HepG2 (cell line): ENCODE measurements around the gene EPX. TPM values are rescaled to one million over a fixed set of nuclear protein-coding genes. Genes with fewer than 3 reads are reported as not detected.

Experiments used
- ATAC-seq: fragments of 200-7000 bp; cut with Tn5 transposase; 3 replicates; pipeline ENCODE4 v1.9.1; 2020; ENCODE audit warnings: mild to moderate bottlenecking, moderate library complexity
- BruUV-seq: library from RNA; stranded (reverse); fragments of 400-500 nt; replicated peaks from 2 replicates; lab custom pipeline; 2021; lab: Mats Ljungman, UMichigan
- CTCF ChIA-PET: fragments of 300-600 bp; formaldehyde crosslinking; extraction: SDS; loops from one replicate; lab custom pipeline; 2021; ENCODE audit warnings: low total read pairs, inconsistent platforms, low intra/inter-chr PET ratio; lab: Yijun Ruan, JAX
- POLR2A ChIA-PET: fragments of 350-600 bp; sonication (Branson Sonifier 250); formaldehyde crosslinking; loops from one replicate; lab custom pipeline; 2020; ENCODE audit warnings: antibody characterized with exemption, inconsistent platforms; lab: Yijun Ruan, JAX
- DNase-seq: peaks from one replicate; pipeline ENCODE4 v3.0.0-alpha.2; 2015; ENCODE audit warnings: low spot score
- FAIRE-seq: peaks from 3 replicates; lab custom pipeline; 2011; peaks lifted over from hg19 to GRCh38; lab: Jason Lieb, UNC
- H2AFZ ChIP-seq: one replicate; pipeline ENCODE4 v1.6.1; 2011; ENCODE audit warnings: low read length, inconsistent platforms
- H3K27ac ChIP-seq: fragments of 300-600 bp; 3 replicates; pipeline ENCODE4 v1.8.0; 2011; ENCODE audit warnings: mixed run types, mild to moderate bottlenecking, mixed read lengths, low read length, inconsistent platforms; ENCODE audit not compliant: insufficient read depth; ENCODE audit errors: extremely low read length
- H3K27me3 ChIP-seq, 2 experiments: fragments of 200-600 bp in 1 of 2; 2 replicates in 1 of 2; 3 replicates in 1 of 2; pipeline versions ENCODE4 v1.6.0 to v1.8.0; 2011; ENCODE audit warnings: low read length in 2 of 2, mild to moderate bottlenecking in 2 of 2, moderate library complexity in 2 of 2, inconsistent platforms in 1 of 2; ENCODE audit not compliant: insufficient read depth in 2 of 2, control insufficient read depth in 1 of 2
- H3K36me3 ChIP-seq, 2 experiments: fragments of 200-600 bp in 1 of 2; replicated peaks in 1 of 2; 2 replicates in 1 of 2; 3 replicates in 1 of 2; pipeline versions ENCODE4 v1.5.1 to v1.8.0; 2011; ENCODE audit warnings: low read length in 2 of 2, inconsistent platforms in 1 of 2; ENCODE audit not compliant: insufficient read depth in 2 of 2, control insufficient read depth in 1 of 2
- H3K4me1 ChIP-seq: 2 replicates; pipeline ENCODE4 v1.5.1; 2012; ENCODE audit warnings: low read length, inconsistent platforms; ENCODE audit not compliant: insufficient read depth
- H3K4me2 ChIP-seq: 2 replicates; pipeline ENCODE4 v1.6.0; 2011; ENCODE audit warnings: low read depth, low read length, inconsistent platforms
- H3K4me3 ChIP-seq, 3 experiments: fragments of 200-600 bp in 1 of 3; sonication (generic), shearing (Covaris generic) in 1 of 3; replicated peaks in 1 of 3; 2 replicates each; pipeline ENCODE4 v1.5.1; 2011 to 2016; ENCODE audit warnings: low read length in 3 of 3, inconsistent platforms in 2 of 3, low read depth in 2 of 3, mild to moderate bottlenecking in 2 of 3, control low read depth in 1 of 3, mixed read lengths in 1 of 3; ENCODE audit not compliant: insufficient read depth in 1 of 3
- H3K79me2 ChIP-seq: one replicate; pipeline ENCODE4 v1.6.1; 2011; ENCODE audit warnings: low read length, inconsistent platforms; ENCODE audit not compliant: insufficient read depth
- H3K9ac ChIP-seq: 2 replicates; pipeline ENCODE4 v1.6.0; 2011; ENCODE audit warnings: mild to moderate bottlenecking, low read depth, low read length, inconsistent platforms; ENCODE audit not compliant: insufficient read depth
- H3K9me3 ChIP-seq: 2 replicates; pipeline ENCODE4 v1.5.1; 2012; ENCODE audit warnings: mild to moderate bottlenecking, low read length
- H4K20me1 ChIP-seq: 2 replicates; pipeline ENCODE4 v1.6.0; 2011; ENCODE audit warnings: inconsistent platforms, mild to moderate bottlenecking, low read length, moderate library complexity; ENCODE audit not compliant: insufficient read depth
- MIER2 ChIP-seq: IDR thresholded peaks from 2 replicates; pipeline ENCODE4 v1.6.1; 2016; ENCODE audit warnings: missing biosample characterization, missing genetic modification reagents
- REST ChIP-seq, 2 experiments: IDR thresholded peaks; 2 replicates each; pipeline ENCODE4 v1.6.1; 2011 to 2012; ENCODE audit warnings: low read length in 2 of 2, borderline replicate concordance in 1 of 2, low read depth in 1 of 2, mild to moderate bottlenecking in 1 of 2, moderate library complexity in 1 of 2
- UBTF ChIP-seq: sonication (generic); formaldehyde crosslinking; IDR thresholded peaks from 2 replicates; pipeline ENCODE4 v1.4.0; 2020; ENCODE audit warnings: mild to moderate bottlenecking, missing genetic modification reagents
- WGBS: methylation state at CpG from one replicate; pipeline ENCODE4 v1.1.6; 2017; ENCODE audit warnings: low lambda C conversion rate; 5-methylcytosine and 5-hydroxymethylcytosine counted together
- in situ Hi-C: cut with HindIII; loops from 2 replicates; pipeline ENCODE4 v1.10.0; 2017; ENCODE audit warnings: low pct_unique_long_range_greater_than_20kb; ENCODE audit not compliant: extremely low pct_ligation_motif_present
- intact Hi-C: fragments of 100-400 bp; cut with micrococcal nuclease; formaldehyde crosslinking; loops from one replicate; pipeline ENCODE4 v1.10.0; 2022; ENCODE audit not compliant: unreplicated experiment
- polyA plus RNA-seq, 8 experiments: library from polyadenylated mRNA; depleted of rRNA in 3 of 8; stranded (reverse) in 7 of 8; unstranded in 1 of 8; fragments of >200 nt; fragmentation: Illumina TruSeq in 4 of 8; extraction: Trizol in 4 of 8; gene quantifications; 2 replicates each; pipeline versions ENCODE4 v1.2.1 to v1.2.3, GENCODE V29; 2011 to 2016; ENCODE audit warnings: low read depth in 4 of 8, missing spikeins in 1 of 8, mixed read lengths in 1 of 8; ENCODE audit not compliant: insufficient read depth in 1 of 8
- total RNA-seq, 5 experiments: library from RNA; depleted of rRNA; stranded (reverse); fragments of >200 nt; fragmentation: Illumina TruSeq; extraction: Trizol; gene quantifications; 2 replicates each; pipeline ENCODE4 v1.2.3, GENCODE V29; 2016; ENCODE audit warnings: low read depth in 1 of 5

Gene EPX
- total and polyA plus RNA-seq, 2 of the 13 experiments (the other 11 are each of a cell fraction or from before 2014, with no cell fraction given) = not detected

GRCh38 chr17:58165981-58166380, 26.5 kb upstream of the EPX start:
- DNase-seq (no peak), FAIRE-seq (no peak), ATAC-seq (no peak)
- H2AFZ ChIP-seq = no peak overlapping the region
- no peak overlapping the region for H3K4me2 ChIP-seq
- BruUV-seq = no TSS peak
- TF ChIP-seq REST (IDR thresholded peaks at IDR 0.05; ENCODE audit: borderline replicate concordance in 1 of 2, low read depth in 1 of 2, low read length in 2 of 2) (peak; percentile 33 to 89), UBTF (CRISPR knock-in tag) (no peak), MIER2 (peak; percentile 83; the same call in 1 of the 2 replicates)
- no peaks in the 10 kb centered on the region for H3K36me3 ChIP-seq
- in situ Hi-C loops = no loop called here
- no peak overlapping the region for H3K27ac ChIP-seq
- no peak overlapping the region for H3K9ac ChIP-seq
- CTCF ChIA-PET = no interaction called here
- H3K27me3 ChIP-seq = peaks cover 2 to 31% of the 10 kb centered on the region in 2 experiments; a peak in 4 of 5 replicates
- POLR2A ChIA-PET = no interaction called here
- WGBS = 0% methylated on average over 2 of the region's 2 CpGs
- no peaks in the 10 kb centered on the region for H3K9me3 ChIP-seq
- H3K79me2 ChIP-seq = no peaks in the 10 kb centered on the region
- H3K4me3 ChIP-seq = no peak overlapping the region
- intact Hi-C loops = no loop called here
- H3K4me1 ChIP-seq = no peaks in the 10 kb centered on the region
- H4K20me1 ChIP-seq = no peaks in the 10 kb centered on the region
